Retinal pigment epithelial cell (primary cell): ENCODE results near the gene PTX4.

ENCODE experiments used
- DNase-seq: peaks from one replicate; pipeline ENCODE4 v3.0.0-alpha.2; 2010; ENCODE audit warnings: low read depth
- H3K4me3 ChIP-seq: 2 replicates; pipeline ENCODE4 v1.5.1; 2011; ENCODE audit warnings: mild to moderate bottlenecking, low read length, control low read depth, moderate library complexity
- TF ChIP-seq, protein P1 (sequence below): conservative IDR thresholded peaks from 2 replicates; pipeline ENCODE4 v1.5.1; 2011; ENCODE audit warnings: low read depth, low read length, control low read depth, inconsistent platforms

The PTX4 gene

DNA sequence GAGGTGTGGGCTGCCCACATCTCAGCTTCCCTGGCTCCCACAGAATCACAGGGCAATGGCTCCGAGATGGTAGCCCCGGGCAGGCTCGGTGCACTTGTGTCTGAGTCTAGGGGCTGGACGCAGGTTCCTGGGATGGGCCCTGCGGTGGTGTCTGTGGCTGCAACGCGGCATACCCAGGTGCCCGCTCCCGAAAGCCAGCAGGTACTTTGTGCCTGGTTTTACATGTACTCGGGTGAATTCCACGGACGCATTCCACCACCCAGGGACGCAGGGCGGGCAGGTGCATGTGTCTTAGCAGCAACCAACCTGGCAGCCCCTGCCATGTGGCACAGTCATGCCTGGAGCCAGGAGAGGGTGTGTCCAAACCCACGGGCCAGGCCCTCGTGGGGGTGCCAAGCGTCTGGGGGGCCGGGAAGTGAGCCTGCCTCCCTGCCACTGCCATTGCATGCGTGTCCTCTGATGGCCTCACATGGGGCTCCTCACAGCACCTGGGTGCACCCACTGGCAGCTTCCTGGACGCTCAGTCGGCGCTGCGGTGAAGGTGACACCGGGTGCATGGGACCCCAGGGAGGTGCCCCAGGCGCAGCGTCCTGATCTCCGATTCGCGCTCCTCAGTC lies 40.3 kb upstream of the PTX4 start:
- DNase-seq = no peak
- TF ChIP-seq, protein P1, sequence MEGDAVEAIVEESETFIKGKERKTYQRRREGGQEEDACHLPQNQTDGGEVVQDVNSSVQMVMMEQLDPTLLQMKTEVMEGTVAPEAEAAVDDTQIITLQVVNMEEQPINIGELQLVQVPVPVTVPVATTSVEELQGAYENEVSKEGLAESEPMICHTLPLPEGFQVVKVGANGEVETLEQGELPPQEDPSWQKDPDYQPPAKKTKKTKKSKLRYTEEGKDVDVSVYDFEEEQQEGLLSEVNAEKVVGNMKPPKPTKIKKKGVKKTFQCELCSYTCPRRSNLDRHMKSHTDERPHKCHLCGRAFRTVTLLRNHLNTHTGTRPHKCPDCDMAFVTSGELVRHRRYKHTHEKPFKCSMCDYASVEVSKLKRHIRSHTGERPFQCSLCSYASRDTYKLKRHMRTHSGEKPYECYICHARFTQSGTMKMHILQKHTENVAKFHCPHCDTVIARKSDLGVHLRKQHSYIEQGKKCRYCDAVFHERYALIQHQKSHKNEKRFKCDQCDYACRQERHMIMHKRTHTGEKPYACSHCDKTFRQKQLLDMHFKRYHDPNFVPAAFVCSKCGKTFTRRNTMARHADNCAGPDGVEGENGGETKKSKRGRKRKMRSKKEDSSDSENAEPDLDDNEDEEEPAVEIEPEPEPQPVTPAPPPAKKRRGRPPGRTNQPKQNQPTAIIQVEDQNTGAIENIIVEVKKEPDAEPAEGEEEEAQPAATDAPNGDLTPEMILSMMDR = no peak
- H3K4me3 ChIP-seq = no peak overlapping the region

DNA sequence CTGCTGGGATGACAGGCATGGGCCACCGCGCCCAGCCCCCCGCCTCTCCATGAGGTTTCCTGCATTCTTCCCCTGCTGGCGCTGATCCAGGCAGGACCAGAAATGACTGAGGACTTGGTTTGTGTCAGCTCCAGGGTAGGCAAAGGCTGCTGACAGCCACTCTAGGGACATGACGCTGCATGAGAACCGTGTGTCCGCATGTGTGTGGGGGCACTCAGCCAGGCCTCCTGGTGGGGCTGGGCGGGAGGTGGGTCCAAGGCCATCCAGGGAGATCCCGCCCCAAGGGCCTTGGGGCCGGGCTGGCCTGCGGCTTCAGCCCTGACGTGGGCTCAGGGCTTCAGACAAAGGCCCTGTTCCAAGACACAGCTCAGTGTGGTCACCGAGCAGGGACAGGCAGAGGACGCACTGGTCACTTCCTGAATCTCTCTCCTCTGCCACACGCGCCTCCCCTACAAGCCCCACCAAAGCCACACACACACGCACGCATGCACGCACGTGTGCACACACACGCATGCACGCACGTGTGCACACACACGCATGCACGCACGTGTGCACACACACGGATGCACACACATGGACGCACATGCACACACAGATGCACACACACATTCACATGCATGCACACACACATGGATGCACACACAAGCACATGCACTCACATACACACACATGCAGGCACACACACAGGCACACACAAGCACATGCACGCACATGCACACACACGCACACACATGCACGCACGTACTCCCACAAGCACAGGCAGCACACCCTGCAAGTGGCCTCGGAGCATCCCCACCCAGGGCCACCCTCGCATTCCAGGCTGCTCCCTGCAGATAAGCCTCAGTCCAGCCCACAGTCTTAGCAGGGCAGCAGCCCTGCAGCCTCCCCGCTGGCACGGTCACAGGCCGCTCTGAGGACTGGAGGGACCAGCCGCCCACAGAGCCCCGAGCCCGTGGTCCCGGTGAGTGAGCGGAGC lies 39.4 kb upstream of the PTX4 start:
- no peak for DNase-seq
- TF ChIP-seq, protein P1 = no peak
- H3K4me3 ChIP-seq = no peak overlapping the region

- H3K4me3 ChIP-seq = no peak overlapping the region
- TF ChIP-seq, protein P1 = no peak
Measured at GRCh38 chr16:1526608-1527555, 38.1 kb upstream of the PTX4 start.

DNA sequence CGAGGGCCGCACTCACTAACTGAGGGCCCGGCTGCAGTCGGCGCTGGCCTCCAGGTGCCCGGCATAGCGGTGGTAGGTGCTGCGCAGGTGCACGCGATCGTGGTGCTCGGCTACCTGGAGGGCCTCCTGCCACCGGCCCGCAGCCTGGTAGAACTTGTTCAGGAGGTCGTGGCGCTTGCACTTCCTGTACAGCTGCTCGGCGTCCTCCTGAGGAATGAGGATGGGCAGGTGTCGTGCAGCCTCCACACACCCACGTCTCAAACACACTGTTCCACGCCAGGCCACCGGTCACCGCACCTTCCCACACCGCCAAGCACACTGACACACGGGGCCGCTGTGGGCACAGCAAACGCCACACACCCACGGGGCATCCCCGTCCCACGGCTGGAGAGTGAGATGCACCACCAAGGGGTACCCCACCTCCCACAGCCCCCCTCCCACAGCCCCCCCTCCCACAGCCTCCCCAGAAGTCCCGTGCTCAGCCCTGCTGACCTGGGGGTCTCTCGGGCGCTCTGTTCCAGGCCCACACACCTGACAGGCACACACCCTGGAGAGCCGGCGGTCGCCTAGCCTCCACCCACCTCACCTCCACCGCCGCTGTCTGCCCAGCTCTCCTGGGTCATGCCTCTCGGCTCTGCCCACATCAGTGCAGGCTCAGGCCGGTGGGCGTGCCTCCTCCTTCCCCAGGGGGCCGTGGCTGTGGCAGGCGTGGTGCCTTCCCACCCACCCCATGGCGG lies 37.3 kb upstream of the PTX4 start:
- no peak overlapping the region for H3K4me3 ChIP-seq
- TF ChIP-seq, protein P1 = no peak
- DNase-seq = no peak

More at GRCh38 chr16:1526608-1527555, 38.1 kb upstream of the PTX4 start:
- no peak for DNase-seq

DNA sequence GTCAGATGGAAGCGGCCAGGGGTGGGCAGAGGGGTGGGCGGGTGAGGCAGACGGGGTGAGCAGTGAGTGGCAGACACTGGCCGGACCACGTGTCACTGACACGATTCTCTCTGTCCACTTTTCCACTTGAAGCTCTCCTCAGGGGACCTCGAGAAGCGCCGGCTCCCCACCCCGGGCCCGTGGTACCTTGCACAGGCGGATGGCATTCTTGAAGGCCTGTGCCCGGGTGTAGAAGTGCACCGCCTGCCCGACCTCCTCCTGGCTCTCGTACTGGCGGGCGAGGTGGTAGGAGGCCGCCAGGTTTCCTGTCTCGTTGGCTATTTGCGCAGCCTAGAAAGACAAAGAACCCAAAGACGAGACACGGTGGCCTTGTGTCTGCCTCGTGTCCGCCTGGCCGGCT lies 35.6 kb upstream of the PTX4 start:
- TF ChIP-seq, protein P1 = no peak
- no peak overlapping the region for H3K4me3 ChIP-seq
- DNase-seq = no peak

GRCh38 chr16:1523581-1524245 lies 35.0 kb upstream of the PTX4 start:
- DNase-seq = no peak
- H3K4me3 ChIP-seq = no peak overlapping the region
- TF ChIP-seq, protein P1 = no peak
